GM10847 (cell line): ENCODE data around the gene NPRL2.

ENCODE experiments used
- POLR2A ChIP-seq: IDR thresholded peaks from 2 replicates; pipeline ENCODE4 v1.6.1; 2011; ENCODE audit not compliant: insufficient read length; ENCODE audit errors: extremely low read depth

Gene NPRL2

DNA sequence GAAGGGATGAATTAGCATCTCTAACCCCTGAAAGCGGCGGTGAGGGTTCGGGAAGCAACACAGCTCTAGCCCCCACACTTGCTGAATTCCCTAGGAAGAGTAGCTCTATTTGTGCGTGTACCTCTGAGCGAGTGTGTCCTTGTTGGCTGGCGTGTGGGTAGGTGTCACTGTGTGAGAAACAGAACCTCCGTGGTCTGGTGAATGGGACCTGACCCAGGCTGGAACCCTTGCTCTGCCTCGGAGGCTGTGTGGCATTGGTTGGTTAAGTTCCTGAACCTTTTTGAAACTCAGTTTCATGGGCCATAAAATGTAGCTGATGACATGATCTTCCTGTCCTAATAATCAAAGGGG is 9.2 kb upstream of the NPRL2 start:
- no peak for TF ChIP-seq POLR2A

DNA sequence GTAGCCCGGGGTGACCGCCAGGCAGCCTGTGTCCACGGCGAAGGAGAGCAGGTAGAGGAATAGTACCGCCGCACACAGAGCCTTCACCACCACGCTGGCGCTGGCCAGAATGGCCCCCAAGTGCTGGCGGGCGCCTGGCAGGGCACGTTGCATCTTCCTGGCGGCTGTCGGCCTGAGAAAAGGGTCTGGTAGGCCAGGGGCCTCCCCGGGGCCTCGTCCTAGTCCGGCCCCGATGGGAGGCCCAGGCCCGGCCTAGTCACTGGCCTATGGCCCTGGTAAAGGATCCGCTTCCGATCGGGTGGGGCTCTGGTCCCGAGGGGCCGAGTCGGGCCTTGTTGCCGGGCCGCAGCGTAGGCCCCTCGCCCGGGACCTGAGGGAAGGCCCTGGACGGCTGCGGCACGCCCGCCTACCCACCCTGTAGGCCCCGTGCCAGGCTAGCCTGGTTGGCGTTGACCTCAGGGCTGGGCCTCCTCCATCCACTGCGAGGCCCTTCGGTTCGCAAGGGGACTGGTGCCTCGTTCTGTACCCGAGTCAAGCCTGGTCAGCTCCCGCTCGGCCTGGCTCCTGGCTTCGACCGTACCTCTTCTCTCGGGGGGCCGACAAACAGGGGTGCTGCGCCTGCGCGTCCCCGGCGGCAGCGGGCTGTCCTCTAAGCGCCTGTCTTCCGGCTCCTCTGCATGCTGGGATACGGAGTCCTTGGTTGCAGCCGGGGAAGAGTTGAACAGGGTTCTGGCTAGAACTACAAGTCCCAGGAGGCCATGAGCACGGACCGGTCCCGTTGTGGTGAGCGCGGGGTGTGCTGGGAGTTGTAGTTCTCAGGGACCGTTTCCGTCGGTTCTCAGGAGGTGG is 8.6 kb upstream of the NPRL2 start, which contains the start of gene TMEM115:
Gene TMEM115, minus strand, starts transcription at position 611 of the 849 bp plus-strand sequence. Its CDS starts 458 bp downstream, at position 153.
- peak; percentile 54 for TF ChIP-seq POLR2A

DNA sequence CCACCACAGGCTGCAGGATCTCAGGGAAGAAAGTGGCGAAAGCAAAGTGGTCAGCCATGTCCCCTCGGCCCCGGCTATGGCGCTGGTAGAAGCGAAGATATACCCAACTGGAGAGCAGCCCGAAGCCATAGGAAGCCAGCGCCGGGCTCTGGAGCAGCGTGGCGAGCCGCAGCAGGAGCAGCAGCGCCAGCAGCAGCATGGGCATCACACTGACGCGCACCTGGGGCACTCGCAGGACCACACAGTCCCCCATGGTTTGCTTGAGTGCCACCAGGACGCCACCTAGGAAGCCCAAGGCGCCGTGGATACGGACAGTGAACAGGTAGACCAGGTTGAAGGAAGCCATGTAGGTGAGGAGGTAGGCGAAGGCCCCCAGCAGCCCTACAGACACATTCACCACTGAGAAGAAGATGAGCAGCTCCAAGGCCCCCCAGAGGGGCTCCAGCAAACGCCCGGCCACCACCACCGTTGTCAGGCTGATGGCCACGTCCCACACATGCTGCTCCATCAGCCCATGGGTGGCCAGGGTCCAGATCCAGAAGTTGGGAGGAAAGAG is 7.9 kb upstream of the NPRL2 start:
- no peak for TF ChIP-seq POLR2A

DNA sequence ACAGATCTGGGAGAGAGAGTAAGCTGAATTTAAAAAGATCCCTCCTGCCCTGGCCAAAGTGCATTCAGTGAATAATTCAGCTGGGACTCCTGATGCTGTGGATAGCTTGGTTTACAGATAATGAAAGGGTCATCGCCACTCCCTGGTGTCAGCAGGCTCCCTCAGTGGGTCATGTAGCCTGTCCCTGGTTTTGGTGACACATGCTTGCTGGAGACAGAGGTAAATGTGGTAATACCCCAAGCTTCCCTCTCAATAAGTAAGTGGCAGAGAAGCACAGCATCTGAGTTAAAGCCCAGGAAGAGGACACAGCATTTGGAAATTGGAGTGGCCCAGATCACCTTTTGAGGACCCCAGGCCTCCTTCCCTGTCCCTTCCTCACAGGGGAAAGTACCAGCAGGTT is 6.9 kb upstream of the NPRL2 start:
- TF ChIP-seq POLR2A, result no peak

DNA sequence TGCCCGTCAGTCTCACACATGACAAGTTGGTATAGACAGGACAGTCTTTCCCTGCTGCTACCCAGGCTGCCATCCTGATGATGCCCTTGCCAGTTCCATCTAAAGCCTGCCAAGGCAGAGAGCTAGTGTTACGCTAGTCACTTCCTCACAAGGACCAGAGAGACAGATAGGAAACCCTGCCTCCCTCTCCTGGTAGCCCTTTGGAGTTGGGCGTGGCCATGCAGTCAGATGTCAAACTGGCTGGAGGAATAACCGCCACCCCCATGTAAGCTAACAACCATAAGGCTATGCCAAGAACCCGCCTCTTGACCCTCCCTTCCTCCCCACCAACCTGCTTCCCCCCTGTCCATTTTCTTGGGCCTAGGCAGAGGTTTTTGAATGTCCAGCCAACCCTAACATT is 6.0 kb upstream of the NPRL2 start:
- TF ChIP-seq POLR2A, result no peak

DNA sequence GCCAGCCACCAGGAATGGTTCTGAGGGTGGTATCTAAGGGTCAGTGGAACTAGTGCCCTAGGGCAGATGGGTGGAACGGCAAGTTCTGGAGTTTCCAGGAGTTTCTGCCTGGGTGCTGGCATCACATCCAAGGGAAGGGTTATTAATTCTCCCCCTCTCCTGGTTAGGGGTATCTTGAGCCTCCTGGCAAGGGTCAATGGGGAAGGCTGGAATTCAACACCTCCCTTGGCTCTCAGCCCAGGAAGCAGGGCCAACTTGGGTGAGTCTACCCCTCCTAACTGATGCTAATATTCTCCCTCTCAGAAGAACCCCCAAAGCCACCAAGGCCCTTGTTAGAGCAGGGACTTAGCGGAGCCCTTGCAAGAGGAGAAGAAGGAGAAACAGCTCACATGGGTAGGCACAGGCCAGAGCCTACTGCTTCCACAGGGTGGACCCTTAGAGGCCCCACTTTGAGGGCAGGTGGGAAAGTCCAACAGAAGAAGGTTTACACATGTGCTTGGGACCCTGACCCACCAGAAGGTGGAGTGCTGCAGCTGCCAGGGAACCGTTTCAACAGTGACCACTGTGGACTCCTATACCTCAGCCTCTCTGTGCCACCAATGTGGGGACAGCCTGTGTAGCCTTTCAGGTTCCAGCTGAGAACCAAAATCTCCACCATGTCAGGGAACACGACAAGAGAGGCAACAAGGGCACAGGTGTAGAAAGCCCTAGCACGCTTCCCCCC is 5.4 kb upstream of the NPRL2 start:
- TF ChIP-seq POLR2A, result no peak

DNA sequence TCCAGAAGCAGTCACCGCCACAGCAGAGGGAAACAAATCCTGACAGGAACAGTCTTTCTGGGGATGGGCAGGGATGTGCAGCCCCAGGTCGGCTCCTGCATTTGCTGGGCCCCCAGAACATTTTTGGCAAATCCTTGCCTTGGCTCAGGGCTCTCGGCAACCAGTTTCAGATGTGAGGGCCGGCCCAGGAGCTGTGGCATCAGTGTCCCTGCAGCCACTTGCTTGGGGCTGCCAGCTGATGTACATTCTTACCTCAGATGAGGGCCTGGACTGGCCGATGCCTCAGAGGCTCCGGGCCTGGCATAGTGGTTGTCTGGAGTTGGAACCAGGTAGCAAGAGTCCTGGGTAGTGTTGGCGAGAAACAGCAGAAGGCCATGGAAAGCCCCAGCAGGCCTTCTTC is 4.3 kb upstream of the NPRL2 start:
- no peak for TF ChIP-seq POLR2A

DNA sequence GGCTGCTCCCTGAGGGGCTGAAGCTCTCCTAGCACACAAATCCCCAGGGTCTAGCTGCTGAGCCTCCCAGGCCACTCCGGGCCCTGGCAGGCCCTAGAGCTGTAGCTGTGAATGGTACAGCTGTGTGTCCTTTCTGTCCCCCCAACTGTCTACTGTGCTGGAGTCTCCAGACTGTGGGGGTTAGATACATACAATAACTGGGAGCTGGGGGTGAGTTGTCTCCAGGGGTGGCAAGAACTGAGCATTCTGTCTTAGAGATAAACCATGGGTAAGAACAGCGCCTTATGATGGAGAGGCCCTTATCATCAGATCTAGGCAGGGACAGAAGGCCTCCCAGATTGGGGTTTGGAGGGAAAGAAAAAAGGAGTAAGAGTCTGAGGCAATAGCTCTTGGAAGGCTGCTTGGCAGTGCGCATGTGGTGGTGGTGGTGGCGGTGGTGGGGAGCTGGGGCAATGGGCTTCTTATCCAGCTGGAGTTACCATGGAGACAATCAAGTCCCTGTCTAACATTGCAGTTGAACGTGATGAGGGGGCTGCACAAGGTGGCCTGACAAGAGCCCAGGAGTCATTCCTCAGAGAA is 3.7 kb upstream of the NPRL2 start:
- no peak for TF ChIP-seq POLR2A

DNA sequence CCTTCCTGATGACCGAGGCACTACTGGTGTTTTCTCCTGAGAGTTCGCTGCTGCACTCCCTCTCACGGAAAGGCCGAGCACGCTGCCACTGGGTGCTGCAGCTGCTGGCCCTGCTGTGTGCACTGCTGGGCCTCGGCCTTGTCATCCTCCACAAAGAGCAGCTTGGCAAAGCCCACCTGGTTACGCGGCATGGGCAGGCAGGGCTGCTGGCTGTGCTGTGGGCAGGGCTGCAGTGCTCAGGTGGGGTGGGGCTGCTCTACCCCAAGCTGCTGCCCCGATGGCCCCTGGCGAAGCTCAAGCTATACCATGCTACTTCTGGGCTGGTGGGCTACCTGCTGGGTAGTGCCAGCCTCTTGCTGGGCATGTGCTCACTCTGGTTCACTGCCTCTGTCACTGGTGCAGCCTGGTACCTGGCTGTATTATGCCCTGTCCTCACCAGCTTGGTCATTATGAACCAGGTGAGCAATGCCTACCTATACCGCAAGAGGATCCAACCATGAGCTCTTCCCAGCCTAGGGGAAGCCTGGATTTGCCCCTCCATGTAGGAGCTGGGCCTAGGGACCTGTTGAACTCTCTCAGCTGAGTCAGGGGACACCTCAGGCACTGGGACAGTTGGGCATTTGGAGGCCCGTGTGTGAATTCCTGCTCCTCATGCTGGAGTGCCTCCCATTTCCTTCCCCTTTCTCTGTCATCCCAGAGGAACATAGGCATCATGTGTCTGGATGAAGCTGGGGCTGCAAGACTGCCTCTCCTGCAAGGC is 2.9 kb upstream of the NPRL2 start:
- no peak for TF ChIP-seq POLR2A

DNA sequence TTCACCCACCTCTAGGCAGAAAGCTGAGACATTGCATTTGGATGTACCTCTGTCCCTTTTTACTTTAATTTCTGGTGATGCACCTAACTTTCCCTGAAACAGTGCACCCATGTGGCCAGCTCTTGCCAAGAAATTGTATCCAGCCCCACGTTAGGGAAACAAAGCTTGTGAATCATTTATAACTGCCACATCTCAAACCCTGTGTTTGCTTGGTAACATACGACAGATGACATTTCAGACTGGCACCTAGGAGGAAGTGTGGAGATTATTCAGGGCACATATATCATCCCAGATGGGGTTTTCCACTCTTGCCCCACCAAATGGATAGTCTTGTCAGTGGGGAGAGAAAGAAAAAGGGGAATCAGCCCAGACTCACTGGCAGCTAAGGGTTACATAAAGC is 2.2 kb upstream of the NPRL2 start:
- TF ChIP-seq POLR2A, result no peak

DNA sequence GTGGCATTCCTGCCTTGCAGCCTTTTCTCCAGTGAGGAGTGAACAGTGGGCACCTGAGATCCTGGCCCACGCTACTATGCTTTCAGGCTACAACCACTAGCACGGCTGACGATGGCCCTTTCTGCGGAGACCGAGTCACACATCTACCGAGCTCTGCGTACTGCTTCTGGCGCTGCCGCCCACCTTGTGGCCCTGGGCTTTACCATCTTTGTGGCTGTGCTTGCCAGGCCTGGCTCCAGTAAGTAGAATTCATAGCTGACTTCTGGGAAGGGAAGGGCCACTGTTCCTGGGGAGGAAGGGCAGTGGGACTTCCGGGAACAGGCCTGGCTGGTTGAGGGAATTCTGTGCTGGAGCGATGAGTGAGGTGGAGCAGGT is 735 bp upstream of the NPRL2 start:
- TF ChIP-seq POLR2A, result no peak

DNA sequence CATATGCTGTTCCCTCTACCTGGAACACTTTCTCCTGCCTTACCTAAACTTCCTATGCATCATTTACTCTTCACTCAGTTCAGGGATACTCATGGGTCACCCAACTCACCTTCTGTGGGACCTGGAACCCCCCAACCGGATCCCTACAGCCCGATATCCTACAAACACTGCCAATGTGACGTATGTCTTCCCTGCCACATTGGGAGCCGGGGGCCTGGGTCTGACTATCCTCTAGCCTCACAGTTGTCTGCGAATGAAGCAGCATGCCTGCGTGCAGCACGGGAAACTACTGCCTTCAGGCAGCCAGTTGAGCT is 405 bp downstream of the NPRL2 start:
- no peak for TF ChIP-seq POLR2A

DNA sequence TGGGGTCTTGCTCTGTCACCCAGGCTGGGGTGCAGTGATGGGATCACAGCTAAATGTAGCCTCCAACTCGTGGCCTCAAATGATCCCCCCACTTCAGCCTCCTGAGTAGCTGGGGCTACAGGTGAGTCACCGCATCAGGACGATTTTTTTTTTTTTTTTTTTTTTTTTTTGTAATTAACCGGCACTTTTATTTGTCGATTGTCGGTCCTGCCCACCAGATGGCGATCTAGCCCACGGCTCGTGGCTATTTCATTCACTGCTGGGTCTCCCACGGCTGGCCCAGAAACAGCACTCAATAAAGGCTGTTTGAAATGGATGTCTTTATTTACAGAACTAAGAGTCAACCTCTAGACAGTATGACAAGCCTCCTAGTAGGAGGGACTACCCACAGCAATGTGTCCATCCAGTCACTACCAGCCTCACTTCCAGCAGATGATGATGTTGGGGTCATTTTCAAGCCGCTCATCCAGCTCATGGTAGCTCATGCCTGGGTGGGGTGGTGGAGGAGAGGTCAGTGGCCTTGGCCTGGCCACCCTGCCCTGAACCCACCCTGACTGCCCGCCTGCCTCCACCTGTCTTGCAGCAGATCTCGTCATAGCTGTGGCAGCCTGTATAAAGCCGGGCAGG is 3.3 kb downstream of the NPRL2 start:
- no peak for TF ChIP-seq POLR2A

DNA sequence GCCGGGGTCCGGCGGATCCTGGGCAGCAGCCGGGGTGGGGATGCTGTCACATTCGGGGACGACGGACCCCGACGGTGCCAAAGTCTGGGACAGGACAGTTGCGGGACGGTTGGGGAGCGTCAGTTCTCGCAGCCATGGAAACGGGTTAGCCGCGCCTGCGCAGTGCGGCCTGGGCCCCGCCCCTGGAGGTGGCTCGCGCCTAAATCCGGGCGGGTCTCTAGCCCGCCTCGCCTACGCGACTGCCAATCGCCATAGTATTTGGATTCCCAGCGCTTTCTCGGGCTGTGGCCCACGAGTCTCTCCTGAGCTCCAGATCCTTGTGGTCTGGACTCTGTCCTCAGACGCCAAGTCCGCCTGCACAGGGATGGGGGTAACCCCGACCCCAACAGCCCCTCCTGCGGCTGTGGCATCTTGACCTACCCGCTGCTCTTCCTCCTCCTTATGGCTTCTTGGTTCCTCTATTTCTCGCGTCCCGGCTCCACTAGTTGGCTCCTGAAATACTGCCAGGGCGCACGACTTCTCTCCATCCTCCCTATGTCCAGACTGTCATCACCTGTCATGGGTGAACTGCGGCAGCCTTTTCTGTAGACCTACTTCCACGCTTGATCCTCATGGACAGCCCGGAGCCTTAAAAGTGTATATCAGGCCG is 4.9 kb downstream of the NPRL2 start, which contains the start of gene ZMYND10:
Gene ZMYND10, minus strand, starts transcription at position 147 of the 649 bp plus-strand sequence. CDS start 153 bp downstream, outside the sequence.
- TF ChIP-seq POLR2A, result no peak
